HG03039 (cell line): ENCODE measurements around the gene NR2E1.

ENCODE experiments used
- ATAC-seq: cut with Tn5 transposase; IDR thresholded peaks from one replicate; pipeline ENCODE4 v1.9.1; 2021; ENCODE audit warnings: mild to moderate bottlenecking, moderate library complexity; ENCODE audit not compliant: unreplicated experiment

NR2E1 gene

GRCh38 chr6:108152446-108152845 is 13.4 kb upstream of the NR2E1 start:
- ATAC-seq = no peak

DNA sequence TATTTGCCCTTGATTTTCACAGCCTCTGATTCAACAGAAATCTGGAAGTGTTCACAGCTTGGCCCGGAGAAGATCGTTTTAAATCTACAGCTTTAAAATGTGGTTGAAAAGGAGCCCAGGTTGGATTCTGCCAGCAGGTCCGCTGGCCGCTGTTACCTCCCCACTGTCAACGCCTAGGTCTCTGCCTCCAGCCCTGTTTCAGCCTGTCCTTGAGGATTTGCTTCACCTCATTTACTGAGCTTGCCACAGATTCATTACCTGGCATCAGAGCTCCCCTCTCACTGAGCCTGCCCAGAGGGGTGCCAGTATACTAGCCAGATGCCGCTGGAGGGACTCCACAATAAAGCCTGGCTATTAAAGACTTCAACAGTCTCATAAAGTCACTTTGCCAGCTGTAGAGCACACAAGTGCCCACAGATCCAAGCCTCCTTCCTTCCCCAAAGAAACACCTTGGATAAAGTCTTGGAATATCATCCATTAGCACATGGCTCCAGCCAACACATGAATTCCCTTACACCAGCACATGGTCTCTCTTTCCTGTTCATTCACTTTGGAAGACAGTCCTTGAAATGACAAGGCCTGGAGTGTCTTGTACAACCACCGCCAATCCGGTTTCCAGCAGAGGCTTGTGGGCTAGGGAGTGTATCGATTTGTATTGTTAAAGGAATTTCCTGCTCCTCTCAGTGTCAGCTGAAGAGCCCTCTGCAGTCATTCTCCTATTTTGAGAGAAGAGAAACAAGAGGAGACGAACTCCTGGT is 9.5 kb upstream of the NR2E1 start:
- ATAC-seq = no peak

DNA sequence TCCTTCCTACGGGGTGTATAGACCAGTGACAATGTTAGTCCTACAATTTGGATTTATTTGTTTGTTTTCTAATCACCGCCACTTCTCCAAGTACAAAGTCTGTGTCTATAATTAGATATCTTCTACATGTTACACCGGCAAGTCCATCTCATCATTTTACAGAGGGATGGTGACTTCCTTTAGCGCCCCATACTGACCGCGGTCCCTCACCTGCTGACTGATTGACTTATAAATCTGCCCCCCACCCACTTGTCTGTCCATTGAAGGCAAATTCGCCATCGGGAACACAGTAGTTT is 8.9 kb upstream of the NR2E1 start:
- ATAC-seq = no peak

DNA sequence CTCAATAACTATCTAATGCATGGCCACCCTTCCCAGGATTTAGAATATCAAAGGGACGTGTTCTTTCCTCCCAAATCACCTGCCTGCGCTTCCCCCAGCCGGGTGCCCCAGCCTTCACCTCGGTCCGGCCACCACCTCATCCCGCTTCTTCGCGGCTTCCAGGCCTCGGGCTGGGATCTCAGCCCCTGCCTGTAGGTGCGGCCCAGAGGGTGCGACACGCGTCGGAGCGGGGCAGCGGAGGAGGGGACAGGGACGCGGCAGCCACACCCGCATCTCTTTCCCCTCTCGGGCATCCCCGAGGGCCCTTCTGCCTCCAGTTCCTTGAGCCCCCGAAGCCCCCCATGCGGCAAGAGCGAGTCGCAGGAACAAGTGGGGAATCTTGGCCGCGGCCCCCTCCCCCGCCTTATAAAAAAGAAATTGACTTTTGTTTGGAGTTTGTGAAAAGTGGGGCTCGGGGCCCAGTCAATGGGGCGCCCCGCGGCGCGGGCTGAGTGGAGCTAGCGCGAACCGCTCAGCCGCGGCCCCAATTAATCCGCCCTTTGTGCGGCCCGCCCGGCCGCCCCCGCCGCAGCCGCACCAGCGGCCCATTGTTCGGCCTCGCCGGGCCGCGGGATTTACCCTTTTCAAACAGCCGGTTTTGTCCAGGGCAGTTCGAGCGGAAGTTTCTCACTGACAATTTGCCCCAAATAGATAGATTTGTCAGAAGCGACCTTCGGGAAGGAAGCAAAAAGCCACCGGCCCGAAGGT is 8.4 kb upstream of the NR2E1 start:
- no peak for ATAC-seq

- ATAC-seq = no peak
Measured at GRCh38 chr6:108157981-108158525, 7.8 kb upstream of the NR2E1 start.

GRCh38 chr6:108159981-108160380 is 5.8 kb upstream of the NR2E1 start:
- ATAC-seq = no peak

DNA sequence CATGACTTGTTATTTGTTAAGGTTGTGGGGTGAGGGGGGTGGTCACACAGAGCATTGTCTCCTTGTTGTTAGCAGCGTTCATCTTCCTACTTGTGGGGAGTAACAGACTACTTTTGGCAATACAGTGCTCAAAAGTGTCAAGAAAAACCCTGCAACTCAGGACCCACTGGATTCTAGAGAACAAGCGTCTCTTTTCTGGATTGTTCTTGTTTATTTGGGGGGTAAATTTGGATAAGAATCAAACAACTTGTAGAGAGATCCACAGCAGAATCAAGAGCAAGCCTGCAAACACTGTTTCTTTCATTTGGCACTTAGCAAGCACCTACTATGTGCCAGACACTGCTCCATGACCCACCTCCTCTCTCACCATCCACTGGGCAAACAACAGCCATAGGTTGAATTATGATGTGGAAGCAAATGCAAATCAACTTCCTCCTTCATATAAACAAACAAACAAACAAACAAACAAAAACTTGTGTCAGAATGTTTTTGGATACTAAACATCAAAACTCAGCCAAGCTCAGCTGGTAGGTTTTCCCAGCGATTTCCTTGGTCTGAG is 4.0 kb upstream of the NR2E1 start:
- no peak for ATAC-seq

DNA sequence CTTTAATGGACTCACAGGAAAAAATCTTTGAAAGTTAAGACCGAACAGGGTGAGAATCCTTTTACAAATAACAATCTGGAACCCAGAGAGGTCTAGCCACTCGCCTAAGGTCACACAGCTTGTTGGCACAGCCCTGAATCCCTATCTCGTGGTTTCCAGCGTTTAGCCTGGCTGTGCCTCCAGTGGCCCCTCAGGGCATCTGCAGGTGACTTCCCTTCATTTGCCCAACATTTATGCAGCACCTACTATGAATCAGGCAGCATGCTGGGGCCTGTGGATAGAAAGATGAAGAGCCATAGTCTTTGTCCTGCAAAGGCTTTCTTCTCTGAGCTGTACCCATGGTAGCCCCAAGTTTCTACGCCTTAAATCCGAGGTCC is 2.6 kb upstream of the NR2E1 start:
- no peak for ATAC-seq

DNA sequence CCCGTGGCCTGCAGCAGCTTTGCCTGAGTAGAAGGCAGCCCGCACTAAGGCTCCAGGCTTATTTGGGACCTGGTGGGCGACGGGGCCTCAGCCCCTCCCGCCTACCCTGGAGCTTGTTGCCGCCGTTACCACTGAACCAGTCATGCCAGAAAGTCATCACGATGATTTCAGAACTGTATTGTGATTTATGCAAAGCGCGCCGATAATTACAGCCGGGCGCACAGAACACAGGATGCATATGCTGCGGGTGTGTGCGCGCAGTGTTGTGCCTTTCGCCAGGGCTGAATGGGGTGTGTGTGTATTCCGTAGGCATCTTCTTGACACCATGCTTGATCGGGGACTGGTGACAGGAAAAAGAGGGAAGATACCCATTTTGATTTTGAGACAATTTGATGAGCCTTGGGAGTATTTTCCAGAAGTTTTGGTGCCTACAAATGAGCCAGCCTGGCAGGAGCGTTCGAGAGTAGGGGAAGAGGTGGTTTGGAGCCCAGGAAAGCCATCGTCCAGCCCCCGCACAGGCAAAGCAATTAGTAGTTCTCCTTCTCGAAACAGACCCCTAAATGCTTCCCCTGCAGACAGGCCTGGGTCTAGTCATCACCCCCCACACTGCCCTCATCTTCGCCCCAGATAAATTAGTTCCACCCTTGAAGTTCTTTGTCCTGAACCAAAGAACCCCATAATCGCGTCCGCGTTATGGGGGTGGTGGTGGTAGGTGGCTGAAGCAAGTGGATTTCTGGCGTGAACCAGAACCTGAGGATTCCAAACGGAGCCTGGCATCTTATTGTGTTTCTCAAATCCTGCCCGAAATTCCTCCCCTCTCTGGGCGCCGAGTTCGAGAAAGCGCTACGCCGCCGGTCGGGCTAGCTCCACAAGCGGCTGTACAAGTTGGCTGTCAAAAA is 1.9 kb upstream of the NR2E1 start:
- ATAC-seq = no peak

DNA sequence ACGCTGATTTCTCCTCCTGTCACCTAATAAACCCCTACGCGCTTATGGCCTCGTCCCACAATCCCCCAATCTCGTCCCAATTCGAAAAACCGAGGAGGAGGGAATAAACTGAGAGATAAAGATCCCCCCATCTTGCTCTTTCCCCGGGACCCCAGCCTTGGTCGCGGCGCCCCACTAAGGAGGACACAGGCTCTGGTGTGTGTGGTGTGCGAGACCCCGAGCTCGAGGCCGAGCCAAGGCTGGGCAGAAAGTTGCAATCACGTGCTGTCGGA is 1.3 kb upstream of the NR2E1 start:
- ATAC-seq = no peak

GRCh38 chr6:108164815-108165706 is 761 bp upstream of the NR2E1 start:
- ATAC-seq = no peak

DNA sequence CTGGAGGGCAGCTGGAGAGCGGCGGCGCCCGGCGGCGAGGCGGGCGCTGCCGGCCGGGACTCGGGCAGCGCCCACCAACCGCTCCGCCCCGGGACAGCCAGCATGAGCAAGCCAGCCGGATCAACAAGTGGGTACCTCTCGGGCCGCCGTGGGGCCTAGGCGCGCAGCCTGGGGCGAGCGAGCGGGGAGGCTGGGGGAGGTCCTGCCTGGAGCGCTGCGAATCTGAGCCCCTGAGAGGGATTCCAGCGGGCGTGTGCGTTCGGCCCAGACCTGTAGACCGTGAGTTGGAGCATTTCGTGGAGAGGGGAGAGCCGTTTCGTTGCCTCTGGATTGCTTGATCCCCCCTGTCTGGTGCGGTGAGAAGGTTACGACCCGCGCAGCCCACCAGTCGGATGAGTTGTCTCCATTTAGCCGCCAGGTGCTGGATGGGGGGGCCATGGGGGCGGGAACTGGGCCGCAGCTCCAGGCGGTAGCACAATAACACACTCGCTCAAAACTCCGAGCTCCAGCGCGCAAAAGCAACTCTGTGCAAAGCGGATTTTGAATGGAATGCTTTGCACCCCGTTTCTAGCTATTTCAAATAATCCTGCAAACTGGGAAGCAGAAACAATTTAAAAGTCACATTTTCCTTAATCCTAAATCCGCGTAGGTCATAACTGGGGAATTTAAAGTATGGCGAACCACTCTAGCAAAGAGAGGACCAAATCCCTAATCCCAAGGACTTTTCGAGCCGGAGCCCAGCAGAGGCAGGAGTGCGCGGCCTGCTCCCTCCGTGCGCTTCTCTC is 1.0 kb downstream of the NR2E1 start:
- no peak for ATAC-seq

DNA sequence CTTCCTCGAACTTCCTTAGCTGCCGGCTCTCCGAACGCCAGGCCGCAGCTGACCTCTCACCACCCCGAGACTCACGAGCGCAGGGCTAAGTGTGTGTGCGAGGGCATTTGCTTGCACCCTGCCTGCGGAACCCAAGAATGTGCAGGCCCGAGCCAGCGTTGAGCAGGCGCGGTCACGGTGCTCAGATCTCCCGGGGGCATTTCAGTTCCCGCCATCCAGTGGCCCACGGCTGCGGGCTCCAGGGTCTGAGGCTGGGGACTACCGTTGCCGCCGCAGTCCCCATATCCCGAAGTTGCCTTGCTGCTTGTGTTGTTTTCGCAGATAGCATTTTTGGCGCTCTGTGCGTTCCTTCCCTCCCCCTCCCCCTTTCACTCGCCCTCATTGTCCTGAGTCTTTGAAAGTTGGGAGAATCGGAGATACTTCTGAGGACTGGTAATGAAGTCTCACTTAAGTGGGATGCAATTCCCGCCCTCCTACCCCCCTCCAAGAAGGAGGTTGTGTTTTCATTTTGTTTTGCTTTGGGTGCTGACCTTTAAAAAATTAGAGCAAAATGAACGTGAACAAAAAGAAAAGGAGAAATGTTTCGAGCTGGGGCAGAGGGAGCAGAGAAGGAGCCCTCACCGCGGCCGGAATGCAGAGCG is 1.7 kb downstream of the NR2E1 start:
- no peak for ATAC-seq

- no peak for ATAC-seq
Measured at GRCh38 chr6:108168090-108168463, 2.3 kb downstream of the NR2E1 start.

DNA sequence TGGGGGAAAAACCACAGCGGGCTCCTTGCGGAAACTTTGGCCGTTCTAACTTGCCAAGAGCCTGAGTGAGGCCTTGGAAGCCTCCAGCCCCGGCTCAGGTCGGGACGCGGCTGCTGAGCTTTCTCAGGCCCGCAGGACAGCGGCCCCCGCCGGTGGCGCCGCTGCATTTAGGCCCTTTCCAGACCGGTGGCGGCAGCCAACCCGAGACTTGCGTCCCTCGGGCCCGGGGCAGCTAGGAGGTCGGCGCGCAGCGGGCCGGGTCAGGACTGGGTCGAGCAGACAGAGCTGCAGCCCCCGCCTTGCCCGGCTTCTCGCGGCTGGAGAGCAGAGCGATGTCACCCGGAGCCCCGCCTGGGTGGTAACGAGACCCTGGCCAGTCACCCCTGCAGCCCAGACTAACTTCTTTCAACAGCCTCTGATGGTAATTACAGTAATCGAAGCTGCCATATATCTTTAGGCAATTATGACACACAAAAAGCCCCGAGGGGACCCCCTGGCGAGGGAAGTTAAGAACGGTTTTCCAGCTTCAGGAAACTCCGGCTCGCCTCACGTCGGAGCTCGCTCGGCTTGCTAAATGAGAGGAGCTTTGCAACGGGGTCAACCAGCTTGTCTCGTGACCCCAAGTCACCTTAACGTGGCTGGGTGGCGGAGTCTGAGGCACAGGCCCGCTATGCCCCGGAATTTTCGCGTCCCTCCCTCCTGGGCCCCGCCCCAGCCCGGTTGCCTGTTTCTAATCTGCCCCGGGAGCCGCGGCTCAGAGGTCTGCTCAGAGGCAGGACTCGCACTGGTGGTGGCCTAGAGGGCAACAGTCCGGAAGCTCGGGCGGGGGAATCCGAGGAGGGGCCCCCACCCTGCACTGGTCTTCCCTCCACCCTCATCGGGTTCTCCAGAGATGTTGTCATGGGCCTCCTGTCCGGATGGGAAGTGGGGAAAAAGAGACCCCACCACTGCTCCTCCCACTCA is 3.0 kb downstream of the NR2E1 start:
- no peak for ATAC-seq

- no peak for ATAC-seq
Measured at GRCh38 chr6:108169464-108170331, 3.9 kb downstream of the NR2E1 start.
